ENCODE results near the gene PDE3A.

GRCh38 chr12:20501958-20502357, 133.6 kb downstream of the PDE3A start:
- TF ChIP-seq EZH2phosphoT487 (IDR thresholded peaks at IDR 0.05; ENCODE audit: borderline replicate concordance, low read depth, low read length) (no peak), CTCF (conservative IDR thresholded peaks at IDR 0.05; ENCODE audit: low read length) (no peak)
